OCI-LY7 (cell line): ENCODE results near the gene NAA10. TPM values are rescaled to one million over a fixed set of nuclear protein-coding genes. Genes with fewer than 3 reads are reported as not detected.

Experiments used
- BruUV-seq: library from RNA; stranded (reverse); fragments of 400-500 nt; replicated peaks from 2 replicates; lab custom pipeline; 2021; lab: Mats Ljungman, UMichigan
- CTCF ChIA-PET: fragments of 300-600 bp; sonication (Branson Sonifier 250); formaldehyde crosslinking; loops from one replicate; lab custom pipeline; 2022; ENCODE audit warnings: antibody characterized with exemption; ENCODE audit not compliant: unreplicated experiment; lab: Charles Lee
- POLR2A ChIA-PET: fragments of 300-600 bp; sonication (Branson Sonifier 250); formaldehyde crosslinking; loops from one replicate; lab custom pipeline; 2022; ENCODE audit warnings: antibody characterized with exemption; lab: Charles Lee
- DNase-seq: peaks from one replicate; pipeline ENCODE4 v3.0.0-alpha.2; 2015; ENCODE audit warnings: low spot score
- H2AFZ ChIP-seq: fragments of 200-600 bp; sonication (generic), shearing (Covaris generic); 2 replicates; pipeline ENCODE4 v1.6.1; 2014; ENCODE audit warnings: mild to moderate bottlenecking, antibody characterized with exemption, low read length, moderate library complexity
- H3K27ac ChIP-seq: fragments of 200-600 bp; sonication (generic); 2 replicates; pipeline ENCODE4 v1.5.1; 2014; ENCODE audit warnings: mixed run types, low read depth, mild to moderate bottlenecking, moderate library complexity, low read length, inconsistent platforms; ENCODE audit not compliant: poor library complexity, severe bottlenecking
- H3K36me3 ChIP-seq: fragments of 200-600 bp; sonication (generic); 2 replicates; pipeline ENCODE4 v1.6.1; 2014; ENCODE audit warnings: mild to moderate bottlenecking, antibody characterized with exemption, low read length, moderate library complexity, mixed read lengths; ENCODE audit not compliant: insufficient read depth
- H3K4me1 ChIP-seq: fragments of 200-600 bp; sonication (generic); 2 replicates; pipeline ENCODE4 v1.5.1; 2014; ENCODE audit warnings: mild to moderate bottlenecking, low read length; ENCODE audit not compliant: insufficient read depth, poor library complexity, severe bottlenecking
- H3K4me2 ChIP-seq: fragments of 200-600 bp; sonication (generic); 2 replicates; pipeline ENCODE4 v1.6.1; 2014; ENCODE audit warnings: mild to moderate bottlenecking, low read length
- H3K4me3 ChIP-seq: fragments of 200-600 bp; sonication (generic); 2 replicates; pipeline ENCODE4 v1.5.1; 2014; ENCODE audit warnings: mild to moderate bottlenecking, low read depth, low read length; ENCODE audit not compliant: poor library complexity, severe bottlenecking
- H3K79me2 ChIP-seq: fragments of 200-600 bp; sonication (generic); 2 replicates; pipeline ENCODE4 v1.6.1; 2016; ENCODE audit warnings: low read depth, mild to moderate bottlenecking, low read length, moderate library complexity, mixed read lengths; ENCODE audit not compliant: insufficient read depth
- H3K9me2 ChIP-seq: fragments of 200-600 bp; sonication (generic); 2 replicates; pipeline ENCODE4 v1.6.1; 2016; ENCODE audit warnings: mild to moderate bottlenecking, low read length, mixed read lengths; ENCODE audit not compliant: insufficient read depth
- H3K9me3 ChIP-seq: fragments of 200-600 bp; sonication (generic); 2 replicates; pipeline ENCODE4 v1.6.1; 2014; ENCODE audit warnings: mild to moderate bottlenecking, mixed run types, low read length, mixed read lengths
- H4K20me1 ChIP-seq: fragments of 200-600 bp; sonication (generic); 2 replicates; pipeline ENCODE4 v1.6.1; 2014; ENCODE audit warnings: mild to moderate bottlenecking, antibody characterized with exemption, low read length, moderate library complexity, mixed read lengths; ENCODE audit not compliant: insufficient read depth
- EZH2phosphoT487 ChIP-seq: fragments of 200-600 bp; sonication (generic); IDR thresholded peaks from 2 replicates; pipeline ENCODE4 v1.6.1; 2018; ENCODE audit warnings: low read depth, borderline replicate concordance, mild to moderate bottlenecking, mixed run types, antibody characterized with exemption, low read length, moderate library complexity, mixed read lengths
- intact Hi-C: fragments of 100-400 bp; cut with micrococcal nuclease; formaldehyde crosslinking; loops from one replicate; pipeline ENCODE4 v1.10.0; 2022; ENCODE audit not compliant: unreplicated experiment
- total RNA-seq, 2 experiments: library from RNA; depleted of rRNA in 1 of 2; stranded (reverse); fragments of >200 nt in 1 of 2; shearing (Covaris generic) in 1 of 2; gene quantifications; 2 replicates each; pipeline ENCODE4 v1.2.3, GENCODE V29; 2014 to 2022
- TF ChIP-seq, protein P1 (sequence below): fragments of 200-600 bp; sonication (generic); conservative IDR thresholded peaks from 2 replicates; pipeline ENCODE4 v1.5.1; 2014; ENCODE audit warnings: mild to moderate bottlenecking, antibody characterized with exemption, low read length, moderate library complexity, mixed read lengths

Gene NAA10
- total RNA-seq, 2 experiments from 2014 or later = 82.7 to 105 TPM

DNA sequence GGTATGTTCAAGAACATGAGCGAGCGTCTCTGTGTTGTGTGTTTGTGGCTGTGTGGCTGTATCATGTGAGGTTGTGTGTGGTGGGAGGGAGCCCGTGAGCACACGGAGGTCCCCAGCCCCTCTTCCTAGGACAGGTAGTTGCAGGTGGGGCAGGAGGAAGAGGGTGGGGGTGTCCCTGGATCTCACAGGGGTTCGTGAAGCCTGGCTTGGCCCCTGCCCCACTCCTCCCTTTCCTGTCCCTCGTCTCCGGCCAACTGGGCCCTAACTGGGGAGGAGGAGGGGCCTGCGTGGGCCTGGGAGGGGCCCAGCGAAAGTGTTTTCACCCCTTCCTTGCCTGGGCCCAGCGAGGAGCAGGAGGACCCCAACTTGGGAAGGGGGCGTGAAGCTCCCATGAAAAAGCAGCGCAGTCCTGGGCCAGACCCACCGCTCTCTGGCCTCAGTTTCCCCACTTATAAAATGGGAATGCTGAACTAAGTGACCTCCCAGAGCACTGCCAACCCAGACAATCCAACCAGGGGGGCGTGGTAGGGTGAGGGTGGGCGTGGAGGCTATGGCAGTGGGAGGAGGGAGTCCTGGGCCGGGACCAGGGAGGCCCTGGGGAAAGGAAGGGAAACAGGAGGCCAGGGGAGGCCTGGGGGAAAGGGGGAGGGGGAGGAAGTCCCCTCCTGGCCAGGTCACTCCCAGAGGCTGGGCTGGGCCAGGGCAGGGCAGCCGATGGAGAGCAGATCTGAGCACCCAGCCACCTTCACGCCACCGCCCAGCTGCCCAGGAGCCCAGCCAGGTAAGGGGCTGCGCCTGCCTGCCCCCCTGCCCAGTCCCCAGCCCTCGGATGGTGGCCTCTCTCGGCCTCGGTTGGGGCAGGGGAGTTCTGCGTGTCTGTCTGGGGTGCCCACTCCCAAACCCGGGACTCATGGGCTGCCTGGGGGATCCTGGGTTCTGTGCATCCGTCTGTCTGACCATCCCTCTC lies 30.6 kb downstream of the NAA10 start, which contains the start of gene AVPR2:
Gene AVPR2, plus strand, starts transcription at position 683 of the 967 bp plus-strand sequence. CDS start 473 bp downstream, outside the sequence.
- TF ChIP-seq, protein P1, sequence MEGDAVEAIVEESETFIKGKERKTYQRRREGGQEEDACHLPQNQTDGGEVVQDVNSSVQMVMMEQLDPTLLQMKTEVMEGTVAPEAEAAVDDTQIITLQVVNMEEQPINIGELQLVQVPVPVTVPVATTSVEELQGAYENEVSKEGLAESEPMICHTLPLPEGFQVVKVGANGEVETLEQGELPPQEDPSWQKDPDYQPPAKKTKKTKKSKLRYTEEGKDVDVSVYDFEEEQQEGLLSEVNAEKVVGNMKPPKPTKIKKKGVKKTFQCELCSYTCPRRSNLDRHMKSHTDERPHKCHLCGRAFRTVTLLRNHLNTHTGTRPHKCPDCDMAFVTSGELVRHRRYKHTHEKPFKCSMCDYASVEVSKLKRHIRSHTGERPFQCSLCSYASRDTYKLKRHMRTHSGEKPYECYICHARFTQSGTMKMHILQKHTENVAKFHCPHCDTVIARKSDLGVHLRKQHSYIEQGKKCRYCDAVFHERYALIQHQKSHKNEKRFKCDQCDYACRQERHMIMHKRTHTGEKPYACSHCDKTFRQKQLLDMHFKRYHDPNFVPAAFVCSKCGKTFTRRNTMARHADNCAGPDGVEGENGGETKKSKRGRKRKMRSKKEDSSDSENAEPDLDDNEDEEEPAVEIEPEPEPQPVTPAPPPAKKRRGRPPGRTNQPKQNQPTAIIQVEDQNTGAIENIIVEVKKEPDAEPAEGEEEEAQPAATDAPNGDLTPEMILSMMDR = no peak
- no peak for TF ChIP-seq EZH2phosphoT487
- Histone ChIP-seq H3K36me3 (no peaks in the 10 kb centered on the region), H3K9me3 (no peaks in the 10 kb centered on the region), H3K4me1 (peaks cover 43% of the 10 kb centered on the region), H3K4me3 (no peak within 1 kb of the TSS), H3K79me2 (no peaks in the 10 kb centered on the region), H3K4me2 (peak within 1 kb of the TSS; percentile 42), H2AFZ (no peak within 1 kb of the TSS; the same call in 1 of the 2 replicates), H4K20me1 (no peaks in the 10 kb centered on the region), H3K27ac (peak within 1 kb of the TSS; percentile 65), H3K9me2 (no peaks in the 10 kb centered on the region)
- CTCF ChIA-PET = no interaction called here
- peak; percentile 14 for DNase-seq
- intact Hi-C loops = no loop called here
- POLR2A ChIA-PET = no interaction called here
- BruUV-seq = no TSS peak

DNA sequence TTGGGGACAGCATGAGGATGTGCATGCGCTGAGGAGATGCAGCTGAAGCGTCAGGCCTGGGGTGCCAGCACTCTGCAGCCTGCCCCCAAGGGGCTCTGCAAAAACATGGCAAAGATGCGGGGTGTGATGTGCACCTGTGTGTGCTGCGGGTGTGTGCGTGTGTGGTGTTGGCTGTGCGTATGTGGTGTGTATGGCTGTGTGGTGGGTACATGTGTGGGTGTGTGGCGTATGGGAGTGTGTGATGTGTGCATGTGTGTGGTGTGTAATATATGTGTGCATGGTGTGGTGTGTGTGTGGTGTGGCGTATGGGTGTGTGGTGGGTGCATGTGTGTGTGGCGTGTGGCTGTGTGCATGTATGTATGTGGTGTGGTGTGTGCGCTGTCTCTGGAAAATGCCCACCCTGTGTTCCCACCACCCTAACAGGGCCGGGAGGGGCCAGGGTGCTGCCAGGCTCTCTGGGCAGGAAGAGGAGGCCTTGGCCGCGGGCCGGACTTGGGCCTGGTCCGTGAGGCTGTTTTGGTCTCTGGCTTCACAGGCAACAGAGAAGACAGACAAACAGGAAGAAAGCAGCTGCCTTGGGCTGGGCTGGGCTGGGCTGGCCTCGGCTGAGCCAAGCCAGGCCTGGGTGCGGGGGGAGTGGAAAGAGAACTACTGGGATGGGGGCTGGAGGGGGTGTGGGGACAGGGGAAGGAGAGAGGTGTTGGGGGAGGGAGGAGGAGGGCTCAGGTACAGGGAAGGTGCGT lies 31.4 kb downstream of the NAA10 start:
- intact Hi-C loops = no loop called here
- H3K4me1 ChIP-seq = peaks cover 43% of the 10 kb centered on the region
- H3K4me3 ChIP-seq = no peak overlapping the region
- no peak overlapping the region; the same call in 1 of the 2 replicates for H2AFZ ChIP-seq
- no peaks in the 10 kb centered on the region for H3K79me2 ChIP-seq
- BruUV-seq = no TSS peak
- TF ChIP-seq, protein P1 = no peak
- no peak for TF ChIP-seq EZH2phosphoT487
- DNase-seq = peak; percentile 35
- no peaks in the 10 kb centered on the region for H3K36me3 ChIP-seq
- ChIA-PET POLR2A (no interaction called here), CTCF (no interaction called here)
- H3K9me2 ChIP-seq = no peaks in the 10 kb centered on the region
- no peaks in the 10 kb centered on the region for H4K20me1 ChIP-seq
- H3K27ac ChIP-seq = peak overlapping the region; percentile 65
- H3K9me3 ChIP-seq = no peaks in the 10 kb centered on the region
- H3K4me2 ChIP-seq = peak overlapping the region; percentile 42
